NCI-H510A (cell line): ENCODE data around the gene C16orf86.

Experiments used
- DNase-seq: peaks from one replicate; lab custom pipeline; 2025; lab: John Stamatoyannopoulos, UW

Gene C16orf86

GRCh38 chr16:67667453-67667816 lies 821 bp downstream of the C16orf86 start:
- DNase-seq = no peak

GRCh38 chr16:67667817-67668494 lies 1.3 kb downstream of the C16orf86 start:
- peak; percentile 74 for DNase-seq

GRCh38 chr16:67668495-67669157 lies 2.0 kb downstream of the C16orf86 start:
- DNase-seq = no peak

GRCh38 chr16:67669499-67670101 lies 3.0 kb downstream of the C16orf86 start:
- DNase-seq = no peak

- no peak for DNase-seq
Measured at GRCh38 chr16:67672306-67672705, 5.7 kb downstream of the C16orf86 start.

GRCh38 chr16:67672739-67673662 lies 6.4 kb downstream of the C16orf86 start:
- no peak for DNase-seq

- no peak for DNase-seq
Measured at GRCh38 chr16:67673712-67674580, 7.3 kb downstream of the C16orf86 start.

- peak; percentile 52 for DNase-seq
Measured at GRCh38 chr16:67674851-67675578, 8.4 kb downstream of the C16orf86 start.

GRCh38 chr16:67675579-67675935 lies 8.9 kb downstream of the C16orf86 start:
- no peak for DNase-seq

- no peak for DNase-seq
Measured at GRCh38 chr16:67675999-67676398, 9.4 kb downstream of the C16orf86 start.

GRCh38 chr16:67676516-67676915 lies 9.9 kb downstream of the C16orf86 start:
- no peak for DNase-seq

- no peak for DNase-seq
Measured at GRCh38 chr16:67676939-67677338, 10.3 kb downstream of the C16orf86 start.

- no peak for DNase-seq
Measured at GRCh38 chr16:67677712-67678111, 11.1 kb downstream of the C16orf86 start.

GRCh38 chr16:67678354-67679023 lies 11.9 kb downstream of the C16orf86 start:
- DNase-seq = no peak

- no peak for DNase-seq
Measured at GRCh38 chr16:67679935-67680897, 13.6 kb downstream of the C16orf86 start.

- no peak for DNase-seq
Measured at GRCh38 chr16:67683767-67684166, 17.2 kb downstream of the C16orf86 start.

GRCh38 chr16:67685388-67686112 lies 18.9 kb downstream of the C16orf86 start:
- no peak for DNase-seq
